OCI-LY1 (cell line): Measurements from ENCODE around the gene ZBTB20.

Experiments
- H2AFZ ChIP-seq: fragments of 200-600 bp; sonication (generic), shearing (Covaris generic); 2 replicates; pipeline ENCODE4 v1.6.0; 2014; ENCODE audit warnings: antibody characterized with exemption, mild to moderate bottlenecking, low read length
- H3F3A ChIP-seq: fragments of 200-600 bp; sonication (generic), shearing (Covaris generic); 2 replicates; pipeline ENCODE4 v1.6.0; 2014; ENCODE audit warnings: mild to moderate bottlenecking, antibody characterized with exemption, low read length, moderate library complexity; ENCODE audit not compliant: insufficient read depth
- H3K27ac ChIP-seq: fragments of 200-600 bp; sonication (generic); 2 replicates; pipeline ENCODE4 v1.5.1; 2014; ENCODE audit warnings: low read length, mixed run types, mild to moderate bottlenecking, low read depth; ENCODE audit not compliant: poor library complexity, severe bottlenecking
- H3K27me3 ChIP-seq: fragments of 200-600 bp; sonication (generic); 2 replicates; pipeline ENCODE4 v1.6.0; 2014; ENCODE audit warnings: antibody characterized with exemption, mild to moderate bottlenecking, low read length, moderate library complexity; ENCODE audit not compliant: insufficient read depth
- H3K36me3 ChIP-seq: fragments of 200-600 bp; sonication (generic); 2 replicates; pipeline ENCODE4 v1.6.1; 2014; ENCODE audit warnings: mild to moderate bottlenecking, antibody characterized with exemption, low read length, moderate library complexity, mixed read lengths; ENCODE audit not compliant: insufficient read depth
- H3K4me1 ChIP-seq: fragments of 200-600 bp; sonication (generic); 2 replicates; pipeline ENCODE4 v1.5.1; 2014; ENCODE audit warnings: mild to moderate bottlenecking, low read length, moderate library complexity; ENCODE audit not compliant: insufficient read depth, severe bottlenecking
- H3K4me2 ChIP-seq: fragments of 200-600 bp; sonication (generic), shearing (Covaris generic); 2 replicates; pipeline ENCODE4 v1.6.1; 2014; ENCODE audit warnings: low read length
- H3K4me3 ChIP-seq: fragments of 200-600 bp; sonication (generic); 2 replicates; pipeline ENCODE4 v1.5.1; 2014; ENCODE audit warnings: low read length, low read depth, mild to moderate bottlenecking, mixed read lengths; ENCODE audit not compliant: poor library complexity, severe bottlenecking
- H3K79me2 ChIP-seq: fragments of 200-600 bp; shearing (Covaris generic); 2 replicates; pipeline ENCODE4 v1.6.1; 2016; ENCODE audit warnings: mixed run types, low read length, mixed read lengths; ENCODE audit not compliant: insufficient read depth
- H3K9ac ChIP-seq: fragments of 200-600 bp; sonication (generic), shearing (Covaris generic); 2 replicates; pipeline ENCODE4 v1.6.1; 2014; ENCODE audit warnings: mild to moderate bottlenecking, low read length, mixed read lengths
- H3K9me2 ChIP-seq: fragments of 200-600 bp; sonication (generic), shearing (Covaris generic); 2 replicates; pipeline ENCODE4 v1.6.1; 2014; ENCODE audit warnings: low read depth, mild to moderate bottlenecking, low read length, mixed read lengths
- H3K9me3 ChIP-seq: fragments of 200-600 bp; shearing (Covaris generic); 2 replicates; pipeline ENCODE4 v1.6.1; 2014; ENCODE audit warnings: low read length, mixed read lengths
- H4K20me1 ChIP-seq: fragments of 200-600 bp; sonication (generic), shearing (Covaris generic); 2 replicates; pipeline ENCODE4 v1.6.0; 2016; ENCODE audit warnings: mild to moderate bottlenecking, low read length; ENCODE audit not compliant: insufficient read depth
- CTCF ChIP-seq: fragments of 200-600 bp; sonication (generic), shearing (Covaris generic); IDR thresholded peaks from 2 replicates; pipeline ENCODE4 v1.5.1; 2017; ENCODE audit warnings: mild to moderate bottlenecking, antibody characterized with exemption, low read length, moderate library complexity, mixed read lengths
- EZH2 ChIP-seq: fragments of 200-600 bp; sonication (generic), shearing (Covaris generic); IDR thresholded peaks from 2 replicates; pipeline ENCODE4 v1.8.0; 2017; ENCODE audit warnings: borderline replicate concordance, mixed run types, mild to moderate bottlenecking, antibody characterized with exemption, low read length, moderate library complexity, mixed read lengths

ZBTB20 gene

DNA sequence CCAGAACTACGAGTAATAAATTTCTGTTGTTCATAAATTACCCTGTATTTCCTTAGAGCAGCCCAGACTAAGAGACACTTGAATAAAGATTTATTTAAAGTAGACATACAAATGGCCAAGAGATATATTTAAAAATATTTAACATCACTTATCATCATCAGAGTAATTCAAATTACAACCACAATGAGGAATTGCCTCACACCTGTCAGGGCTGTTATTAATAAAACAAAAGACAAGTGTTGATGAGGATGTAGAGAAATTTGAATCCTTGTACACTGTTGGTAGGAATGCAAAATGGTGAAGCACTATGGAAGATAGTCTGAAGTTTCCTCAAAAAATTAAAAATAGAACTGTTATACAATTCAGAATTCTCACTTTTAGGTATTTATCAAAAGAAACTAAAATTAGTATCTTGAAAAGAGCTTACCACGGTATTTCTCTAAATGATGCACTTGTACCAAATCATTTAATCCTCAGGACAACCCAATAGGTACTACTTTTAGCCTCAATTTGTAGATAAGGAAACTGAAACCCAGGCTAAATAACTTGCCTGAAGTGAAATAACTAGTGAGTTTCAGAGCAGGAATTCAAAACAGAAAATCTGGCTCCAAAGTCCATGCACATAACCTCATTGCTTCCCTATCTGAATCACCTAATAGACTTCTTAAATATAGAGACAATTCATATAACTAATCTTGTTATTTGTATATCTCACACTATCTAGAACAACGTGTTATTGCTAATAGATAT is 69.4 kb downstream of the ZBTB20 start:
- Histone ChIP-seq H3K36me3 (no peaks in the 10 kb centered on the region), H3K9me2 (no peaks in the 10 kb centered on the region), H3F3A (no peaks in the 10 kb centered on the region), H3K4me2 (no peak overlapping the region), H3K4me3 (no peak overlapping the region), H3K27me3 (no peaks in the 10 kb centered on the region), H3K79me2 (no peaks in the 10 kb centered on the region), H3K9me3 (no peaks in the 10 kb centered on the region), H4K20me1 (no peaks in the 10 kb centered on the region), H3K4me1 (no peaks in the 10 kb centered on the region), H3K27ac (no peak overlapping the region), H2AFZ (no peak overlapping the region), H3K9ac (no peak overlapping the region)
- TF ChIP-seq CTCF (no peak), EZH2 (no peak)

DNA sequence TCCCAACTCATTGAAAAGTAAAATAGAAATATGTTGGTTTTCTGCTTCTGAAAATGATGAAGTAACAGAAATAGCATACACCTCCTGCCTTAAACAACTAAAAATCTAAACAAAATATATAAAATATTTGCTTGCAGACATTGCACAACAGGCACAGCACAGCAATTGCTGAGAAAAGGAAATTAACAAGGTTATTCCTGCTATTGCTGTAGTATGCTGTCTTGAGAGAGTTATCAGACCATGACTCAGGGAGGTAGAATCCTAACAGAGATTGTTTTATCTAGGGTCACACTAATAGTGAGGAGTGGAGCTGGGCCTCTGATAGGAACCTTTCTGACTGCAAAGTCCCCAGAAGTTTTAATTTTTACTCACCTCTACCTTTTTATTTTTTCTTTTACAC is 72.6 kb downstream of the ZBTB20 start:
- H4K20me1 ChIP-seq, result no peaks in the 10 kb centered on the region
- H3F3A ChIP-seq, result no peaks in the 10 kb centered on the region
- no peak overlapping the region for H3K4me2 ChIP-seq
- H3K9me2 ChIP-seq, result no peaks in the 10 kb centered on the region
- no peak overlapping the region for H3K9ac ChIP-seq
- no peak overlapping the region for H2AFZ ChIP-seq
- TF ChIP-seq EZH2, result no peak
- no peak for TF ChIP-seq CTCF
- no peaks in the 10 kb centered on the region for H3K4me1 ChIP-seq
- H3K27me3 ChIP-seq, result no peaks in the 10 kb centered on the region
- H3K4me3 ChIP-seq, result no peak overlapping the region
- no peaks in the 10 kb centered on the region for H3K36me3 ChIP-seq
- H3K9me3 ChIP-seq, result no peaks in the 10 kb centered on the region
- H3K79me2 ChIP-seq, result no peaks in the 10 kb centered on the region
- H3K27ac ChIP-seq, result no peak overlapping the region

GRCh38 chr3:115072265-115073021 is 74.6 kb downstream of the ZBTB20 start:
- no peak overlapping the region for H3K27ac ChIP-seq
- H3K9ac ChIP-seq, result no peak overlapping the region
- no peaks in the 10 kb centered on the region for H3K79me2 ChIP-seq
- no peaks in the 10 kb centered on the region for H4K20me1 ChIP-seq
- no peaks in the 10 kb centered on the region for H3K9me3 ChIP-seq
- no peaks in the 10 kb centered on the region for H3K27me3 ChIP-seq
- TF ChIP-seq CTCF (no peak), EZH2 (no peak)
- H3K9me2 ChIP-seq, result no peaks in the 10 kb centered on the region
- H2AFZ ChIP-seq, result no peak overlapping the region
- no peak overlapping the region for H3K4me3 ChIP-seq
- H3K4me1 ChIP-seq, result no peaks in the 10 kb centered on the region
- no peaks in the 10 kb centered on the region for H3K36me3 ChIP-seq
- no peak overlapping the region for H3K4me2 ChIP-seq
- H3F3A ChIP-seq, result no peaks in the 10 kb centered on the region
